HCT116 (cell line): ENCODE data around the gene VPS35L. TPM values are rescaled to one million over a fixed set of nuclear protein-coding genes. Genes with fewer than 3 reads are reported as not detected.

Experiments
- ATAC-seq: fragments of 200-7000 bp; cut with Tn5 transposase; 2 replicates; pipeline ENCODE4 v1.9.1; 2020; ENCODE audit warnings: mild to moderate bottlenecking, moderate library complexity
- BruUV-seq: library from RNA; stranded (reverse); fragments of 400-500 nt; replicated peaks from 2 replicates; lab custom pipeline; 2021; lab: Mats Ljungman, UMichigan
- CTCF ChIA-PET: fragments of 300-600 bp; sonication (Branson Sonifier 250); formaldehyde crosslinking; loops from one replicate; lab custom pipeline; 2021; ENCODE audit warnings: antibody characterized with exemption; lab: Charles Lee
- POLR2A ChIA-PET: fragments of 300-600, 350-600 bp; sonication (Branson Sonifier 250); formaldehyde crosslinking; loops from one replicate; lab custom pipeline; 2021; ENCODE audit warnings: antibody characterized with exemption; lab: Charles Lee
- RAD21 ChIA-PET, 2 experiments: fragments of 300-600 bp; sonication (Branson Sonifier 250); formaldehyde crosslinking; loops; one replicate each; lab custom pipeline; 2023; ENCODE audit warnings: low total read pairs in 2 of 2; ENCODE audit not compliant: uncharacterized antibody in 2 of 2, unreplicated experiment in 2 of 2, low non-redundant PET in 1 of 2; lab: Charles Lee
- DNase-seq: peaks from one replicate; pipeline ENCODE4 v3.0.0-alpha.2; 2010; ENCODE audit warnings: low read depth, low spot score
- H2AFZ ChIP-seq: fragments of 200-600 bp; shearing (Covaris generic), sonication (generic); 2 replicates; pipeline ENCODE4 v1.6.1; 2017; ENCODE audit warnings: low read depth, mixed run types, mixed read lengths, antibody characterized with exemption, low read length; ENCODE audit not compliant: poor library complexity, severe bottlenecking
- H3K27ac ChIP-seq: 2 replicates; pipeline ENCODE4 v1.5.1; 2012; ENCODE audit warnings: low read depth, low read length
- H3K27me3 ChIP-seq: fragments of 200-600 bp; sonication (generic); 2 replicates; pipeline ENCODE4 v1.6.1; 2016; ENCODE audit warnings: mixed run types, low read length, mixed read lengths; ENCODE audit not compliant: insufficient read depth
- H3K36me3 ChIP-seq, 2 experiments: fragments of 200-500 bp in 1 of 2; fragments of 200-600 bp in 1 of 2; sonication (Bioruptor generic) in 1 of 2; sonication (generic) in 1 of 2; 2 replicates each; pipeline versions ENCODE4 v1.5.1 to v1.6.1; 2014 to 2016; ENCODE audit warnings: low read length in 2 of 2, inconsistent platforms in 1 of 2, mixed read lengths in 1 of 2, mixed run types in 1 of 2; ENCODE audit not compliant: insufficient read depth in 2 of 2, control insufficient read depth in 1 of 2
- H3K4me1 ChIP-seq, 2 experiments: fragments of 200-600 bp in 1 of 2; sonication (generic) in 1 of 2; 2 replicates each; pipeline versions ENCODE4 v1.5.1 to v1.6.1; 2012 to 2017; ENCODE audit warnings: low read length in 2 of 2, inconsistent platforms in 1 of 2, mild to moderate bottlenecking in 1 of 2, mixed read lengths in 1 of 2, mixed run types in 1 of 2, moderate library complexity in 1 of 2; ENCODE audit not compliant: insufficient read depth in 2 of 2, control insufficient read depth in 1 of 2
- H3K4me2 ChIP-seq: fragments of 200-600 bp; sonication (generic); 2 replicates; pipeline ENCODE4 v1.6.1; 2017; ENCODE audit warnings: mixed run types, low read length, mixed read lengths
- H3K4me3 ChIP-seq, 2 experiments: fragments of 200-600 bp in 1 of 2; sonication (generic) in 1 of 2; replicated peaks in 1 of 2; 2 replicates each; pipeline ENCODE4 v1.5.1; 2011 to 2016; ENCODE audit warnings: low read length in 2 of 2, control low read depth in 1 of 2, low read depth in 1 of 2, mild to moderate bottlenecking in 1 of 2, mixed read lengths in 1 of 2, mixed run types in 1 of 2
- H3K79me2 ChIP-seq: fragments of 200-600 bp; sonication (generic); 2 replicates; pipeline ENCODE4 v1.6.1; 2017; ENCODE audit warnings: mild to moderate bottlenecking, mixed run types, low read length, moderate library complexity, mixed read lengths; ENCODE audit not compliant: insufficient read depth
- H3K9ac ChIP-seq: fragments of 200-600 bp; sonication (generic); 2 replicates; pipeline ENCODE4 v1.6.1; 2016; ENCODE audit warnings: low read length, mixed read lengths
- H3K9me2 ChIP-seq: fragments of 200-600 bp; sonication (generic), shearing (Covaris generic); 2 replicates; pipeline ENCODE4 v1.6.1; 2017; ENCODE audit warnings: mixed run types, mild to moderate bottlenecking, moderate library complexity; ENCODE audit not compliant: insufficient read depth
- H3K9me3 ChIP-seq, 2 experiments: fragments of 200-500 bp in 1 of 2; fragments of 200-600 bp in 1 of 2; sonication (Bioruptor generic) in 1 of 2; sonication (generic) in 1 of 2; 2 replicates each; pipeline ENCODE4 v1.6.1; 2014 to 2017; ENCODE audit warnings: low read length in 2 of 2, mixed read lengths in 2 of 2, inconsistent platforms in 1 of 2, low read depth in 1 of 2, mild to moderate bottlenecking in 1 of 2, mixed run types in 1 of 2, moderate library complexity in 1 of 2; ENCODE audit not compliant: control insufficient read depth in 1 of 2, insufficient read depth in 1 of 2
- H4K20me1 ChIP-seq: fragments of 200-600 bp; sonication (generic), shearing (Covaris generic); 2 replicates; pipeline ENCODE4 v1.6.1; 2017; ENCODE audit warnings: mixed run types, mild to moderate bottlenecking, moderate library complexity; ENCODE audit not compliant: insufficient read depth
- CBX3 ChIP-seq: IDR thresholded peaks from 2 replicates; pipeline ENCODE4 v1.6.1; 2012; ENCODE audit warnings: low read depth
- ELF1 ChIP-seq: IDR thresholded peaks from 2 replicates; pipeline ENCODE4 v1.6.1; 2012; ENCODE audit warnings: low read depth, borderline replicate concordance
- JUND ChIP-seq: IDR thresholded peaks from 2 replicates; pipeline ENCODE4 v1.6.1; 2012
- POLR2A ChIP-seq: IDR thresholded peaks from 2 replicates; pipeline ENCODE4 v1.7.0; 2011; ENCODE audit warnings: borderline replicate concordance; ENCODE audit not compliant: insufficient read depth, insufficient read length; ENCODE audit errors: extremely low read depth
- POLR2AphosphoS5 ChIP-seq: IDR thresholded peaks from 2 replicates; pipeline ENCODE4 v1.6.1; 2011; ENCODE audit warnings: mild to moderate bottlenecking, low read depth, low read length, moderate library complexity
- TCF7L2 ChIP-seq: IDR thresholded peaks from 2 replicates; pipeline ENCODE4 v1.7.0; 2011; ENCODE audit warnings: borderline replicate concordance, inconsistent platforms; ENCODE audit not compliant: insufficient read depth, insufficient read length; ENCODE audit errors: extremely low read depth
- ZNF274 ChIP-seq: fragments of 200-500 bp; sonication (Bioruptor generic); IDR thresholded peaks from 2 replicates; pipeline ENCODE4 v1.6.1; 2014; ENCODE audit warnings: mild to moderate bottlenecking, low read depth, low read length, inconsistent platforms
- intact Hi-C: fragments of 100-400 bp; cut with micrococcal nuclease; formaldehyde crosslinking; loops from 2 replicates; pipeline ENCODE4 v1.10.0; 2022
- total RNA-seq: library from RNA; stranded (reverse); gene quantifications from one replicate; pipeline ENCODE4 v1.2.1, GENCODE V29; 2021; ENCODE audit not compliant: unreplicated experiment
- TF ChIP-seq, protein P1 (sequence below): IDR thresholded peaks from 2 replicates; pipeline ENCODE4 v1.6.1; 2011; ENCODE audit warnings: mild to moderate bottlenecking, low read length, moderate library complexity; ENCODE audit not compliant: insufficient replicate concordance; ENCODE audit errors: extremely low read depth
- TF ChIP-seq, protein P2 (sequence below): IDR thresholded peaks from 2 replicates; pipeline ENCODE4 v1.6.1; 2012

VPS35L gene
- total RNA-seq, 1 experiment from 2014 or later, result 21.4 TPM

DNA sequence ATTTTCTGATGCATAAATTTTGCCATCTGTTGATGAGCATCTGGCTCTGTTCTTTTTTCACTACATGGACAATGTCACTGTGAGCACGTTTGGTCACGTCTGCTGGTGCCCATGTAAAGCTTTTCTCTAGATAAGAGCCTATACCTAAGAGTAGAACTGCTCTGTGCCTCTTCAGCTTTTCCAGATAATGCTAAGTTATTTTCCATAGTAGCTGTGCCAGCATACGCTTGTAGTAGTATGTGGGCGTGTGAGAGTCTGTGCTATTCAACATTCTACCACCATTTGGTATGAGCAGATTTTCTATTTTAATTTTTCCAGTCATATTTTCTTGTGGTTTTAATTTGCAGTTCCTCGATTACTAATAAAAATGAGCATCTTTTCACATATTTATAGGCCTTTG lies 33.2 kb downstream of the VPS35L start:
- Histone ChIP-seq H3K9me3 (no peaks in the 10 kb centered on the region), H3K27ac (no peak overlapping the region), H2AFZ (no peak overlapping the region), H3K79me2 (no peaks in the 10 kb centered on the region), H3K4me3 (no peak overlapping the region), H3K4me1 (no peaks in the 10 kb centered on the region), H3K36me3 (no peaks in the 10 kb centered on the region), H3K27me3 (no peaks in the 10 kb centered on the region), H3K9ac (no peak overlapping the region), H3K4me2 (no peak overlapping the region), H4K20me1 (no peaks in the 10 kb centered on the region), H3K9me2 (no peaks in the 10 kb centered on the region)
- POLR2A ChIA-PET, result no interaction called here
- intact Hi-C loops, result no loop called here
- BruUV-seq, result no TSS peak
- CTCF ChIA-PET, result interaction anchor here (0.9 to 1.4 kb wide), 3 partner anchors 11 to 298 kb away, joined by 3 to 4 read pairs (median 3); no protein-coding TSS in a partner anchor
- no peak for ATAC-seq
- RAD21 ChIA-PET, result no interaction called here
- DNase-seq, result no peak
- TF ChIP-seq, protein P1, sequence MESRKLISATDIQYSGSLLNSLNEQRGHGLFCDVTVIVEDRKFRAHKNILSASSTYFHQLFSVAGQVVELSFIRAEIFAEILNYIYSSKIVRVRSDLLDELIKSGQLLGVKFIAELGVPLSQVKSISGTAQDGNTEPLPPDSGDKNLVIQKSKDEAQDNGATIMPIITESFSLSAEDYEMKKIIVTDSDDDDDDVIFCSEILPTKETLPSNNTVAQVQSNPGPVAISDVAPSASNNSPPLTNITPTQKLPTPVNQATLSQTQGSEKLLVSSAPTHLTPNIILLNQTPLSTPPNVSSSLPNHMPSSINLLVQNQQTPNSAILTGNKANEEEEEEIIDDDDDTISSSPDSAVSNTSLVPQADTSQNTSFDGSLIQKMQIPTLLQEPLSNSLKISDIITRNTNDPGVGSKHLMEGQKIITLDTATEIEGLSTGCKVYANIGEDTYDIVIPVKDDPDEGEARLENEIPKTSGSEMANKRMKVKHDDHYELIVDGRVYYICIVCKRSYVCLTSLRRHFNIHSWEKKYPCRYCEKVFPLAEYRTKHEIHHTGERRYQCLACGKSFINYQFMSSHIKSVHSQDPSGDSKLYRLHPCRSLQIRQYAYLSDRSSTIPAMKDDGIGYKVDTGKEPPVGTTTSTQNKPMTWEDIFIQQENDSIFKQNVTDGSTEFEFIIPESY, result no peak
- TF ChIP-seq ZNF274, result no peak
- TF ChIP-seq POLR2A, result no peak
- TF ChIP-seq, protein P2, sequence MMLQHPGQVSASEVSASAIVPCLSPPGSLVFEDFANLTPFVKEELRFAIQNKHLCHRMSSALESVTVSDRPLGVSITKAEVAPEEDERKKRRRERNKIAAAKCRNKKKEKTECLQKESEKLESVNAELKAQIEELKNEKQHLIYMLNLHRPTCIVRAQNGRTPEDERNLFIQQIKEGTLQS, result no peak

DNA sequence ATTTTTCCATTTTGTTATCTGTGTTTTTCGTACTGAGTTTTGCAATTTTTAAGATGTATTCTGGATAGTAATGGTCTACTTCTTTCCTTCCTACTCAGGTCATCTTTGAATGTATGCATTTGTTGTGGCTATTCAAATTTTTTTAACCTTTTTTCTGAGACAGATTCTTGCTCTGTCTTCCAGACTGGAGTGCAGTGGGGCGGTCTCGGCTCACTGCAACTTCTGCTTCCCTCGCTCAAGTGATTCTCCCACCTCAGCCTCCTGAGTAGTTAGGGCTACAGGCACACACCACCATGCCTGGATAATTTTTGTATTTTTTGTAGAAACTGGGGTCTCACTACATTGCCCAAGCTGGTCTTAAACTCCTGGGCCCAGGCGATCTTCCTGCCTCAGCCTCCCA lies 33.6 kb downstream of the VPS35L start:
- H4K20me1 ChIP-seq, result no peaks in the 10 kb centered on the region
- no peak overlapping the region for H3K9ac ChIP-seq
- ATAC-seq (no peak), DNase-seq (no peak)
- H3K4me1 ChIP-seq, result no peaks in the 10 kb centered on the region
- ChIA-PET POLR2A (no interaction called here), RAD21 (no interaction called here), CTCF (interaction anchor here (1.4 kb wide), 2 partner anchors 11 to 12 kb away, joined by 3 to 4 read pairs; no protein-coding TSS in a partner anchor)
- no peak overlapping the region for H2AFZ ChIP-seq
- TF ChIP-seq CBX3 (no peak), TCF7L2 (no peak), ELF1 (no peak), POLR2AphosphoS5 (no peak), JUND (no peak)
- intact Hi-C loops, result no loop called here
- no peaks in the 10 kb centered on the region for H3K9me3 ChIP-seq
- H3K9me2 ChIP-seq, result no peaks in the 10 kb centered on the region
- no peak overlapping the region for H3K4me2 ChIP-seq
- no peaks in the 10 kb centered on the region for H3K79me2 ChIP-seq
- no TSS peak for BruUV-seq
- H3K4me3 ChIP-seq, result no peak overlapping the region
- H3K27me3 ChIP-seq, result no peaks in the 10 kb centered on the region
- H3K27ac ChIP-seq, result no peak overlapping the region
- H3K36me3 ChIP-seq, result no peaks in the 10 kb centered on the region
